HEK293 (cell line): Measurements from ENCODE around the gene PTPRN2.

ENCODE experiments used
- CTCF ChIA-PET: fragments of 350-600 bp; formaldehyde crosslinking; extraction: SDS; loops from one replicate; lab custom pipeline; 2021; ENCODE audit warnings: antibody characterized with exemption; lab: Yijun Ruan, JAX
- POLR2A ChIA-PET: fragments of 300-600 bp; formaldehyde crosslinking; extraction: SDS; loops from one replicate; lab custom pipeline; 2020; ENCODE audit warnings: antibody characterized with exemption, inconsistent platforms; lab: Yijun Ruan, JAX
- H3K27ac ChIP-seq: fragments of 200-500 bp; sonication (Bioruptor generic); 2 replicates; pipeline ENCODE4 v1.5.1; 2014; ENCODE audit warnings: low read depth, low read length, control low read depth, inconsistent platforms; ENCODE audit errors: extremely low read depth
- H3K36me3 ChIP-seq, 2 experiments: fragments of 200-500 bp in 1 of 2; sonication (Bioruptor generic) in 1 of 2; 1 replicate in 1 of 2; 2 replicates in 1 of 2; pipeline ENCODE4 v1.5.1; 2014 to 2017; ENCODE audit warnings: inconsistent platforms in 2 of 2, low read length in 2 of 2; ENCODE audit not compliant: control insufficient read depth in 2 of 2, insufficient read depth in 1 of 2
- H3K4me1 ChIP-seq: fragments of 200-500 bp; sonication (Bioruptor generic); 2 replicates; pipeline ENCODE4 v1.5.1; 2014; ENCODE audit warnings: mild to moderate bottlenecking, low read length, inconsistent platforms; ENCODE audit not compliant: control insufficient read depth, insufficient read depth
- H3K4me3 ChIP-seq: 2 replicates; pipeline ENCODE4 v1.5.1; 2011; ENCODE audit warnings: low read depth, mild to moderate bottlenecking, control low read depth, low read length, moderate library complexity
- H3K9me3 ChIP-seq: fragments of 200-500 bp; sonication (Bioruptor generic); 2 replicates; pipeline ENCODE4 v1.5.1; 2014; ENCODE audit warnings: low read depth, low read length, inconsistent platforms; ENCODE audit not compliant: control insufficient read depth, insufficient read depth
- BCL6B ChIP-seq: fragments of 450-650 bp; formaldehyde crosslinking; IDR thresholded peaks from 2 replicates; pipeline ENCODE4 v1.5.1; 2017; ENCODE audit warnings: missing biosample characterization, missing genetic modification characterization
- EGR2 ChIP-seq: fragments of 450-650 bp; formaldehyde crosslinking; IDR thresholded peaks from 2 replicates; pipeline ENCODE4 v1.5.1; 2016; ENCODE audit warnings: low read depth, missing biosample characterization, missing genetic modification characterization
- PRDM2 ChIP-seq: fragments of 450-650 bp; formaldehyde crosslinking; IDR thresholded peaks from 2 replicates; pipeline ENCODE4 v1.5.1; 2016; ENCODE audit warnings: missing biosample characterization, missing genetic modification characterization, borderline replicate concordance
- SALL2 ChIP-seq: fragments of 450-650 bp; formaldehyde crosslinking; IDR thresholded peaks from 2 replicates; pipeline ENCODE4 v1.5.0; 2017; ENCODE audit warnings: missing biosample characterization, mild to moderate bottlenecking, missing genetic modification characterization, borderline replicate concordance
- SCRT1 ChIP-seq: fragments of 450-650 bp; formaldehyde crosslinking; IDR thresholded peaks from 2 replicates; pipeline ENCODE4 v1.5.1; 2016; ENCODE audit warnings: missing biosample characterization, missing genetic modification characterization, borderline replicate concordance
- SP3 ChIP-seq: fragments of 450-650 bp; formaldehyde crosslinking; IDR thresholded peaks from 2 replicates; pipeline ENCODE4 v1.5.1; 2016; ENCODE audit warnings: missing biosample characterization, missing genetic modification characterization
- ZBTB44 ChIP-seq: fragments of 450-650 bp; IDR thresholded peaks from 2 replicates; pipeline ENCODE4 v1.5.1; 2018; ENCODE audit warnings: missing biosample characterization, mild to moderate bottlenecking, missing genetic modification characterization
- ZBTB48 ChIP-seq: fragments of 450-650 bp; formaldehyde crosslinking; IDR thresholded peaks from 2 replicates; pipeline ENCODE4 v1.5.1; 2016; ENCODE audit warnings: missing biosample characterization, missing genetic modification characterization
- ZFP3 ChIP-seq: fragments of 450-650 bp; formaldehyde crosslinking; IDR thresholded peaks from 2 replicates; pipeline ENCODE4 v1.5.1; 2016; ENCODE audit warnings: low read depth, missing biosample characterization, missing genetic modification characterization
- ZNF18 ChIP-seq: fragments of 450-650 bp; formaldehyde crosslinking; IDR thresholded peaks from 2 replicates; pipeline ENCODE4 v1.5.1; 2016; ENCODE audit warnings: missing biosample characterization, missing genetic modification characterization
- ZNF221 ChIP-seq: fragments of 450-650 bp; formaldehyde crosslinking; IDR thresholded peaks from 2 replicates; pipeline ENCODE4 v1.5.1; 2017; ENCODE audit warnings: missing biosample characterization, missing genetic modification characterization, borderline replicate concordance
- ZNF398 ChIP-seq: fragments of 450-650 bp; formaldehyde crosslinking; IDR thresholded peaks from 2 replicates; pipeline ENCODE4 v1.5.1; 2017; ENCODE audit warnings: missing biosample characterization, missing genetic modification characterization
- ZNF416 ChIP-seq: fragments of 450-650 bp; formaldehyde crosslinking; IDR thresholded peaks from 2 replicates; pipeline ENCODE4 v1.5.1; 2016; ENCODE audit warnings: missing biosample characterization, missing genetic modification characterization
- ZNF449 ChIP-seq: fragments of 450-650 bp; formaldehyde crosslinking; IDR thresholded peaks from 2 replicates; pipeline ENCODE4 v1.5.1; 2017; ENCODE audit warnings: missing biosample characterization, mild to moderate bottlenecking, missing genetic modification characterization, moderate library complexity
- ZNF514 ChIP-seq: fragments of 450-650 bp; formaldehyde crosslinking; IDR thresholded peaks from 2 replicates; pipeline ENCODE4 v1.5.1; 2016; ENCODE audit warnings: missing biosample characterization, missing genetic modification characterization
- ZNF544 ChIP-seq: fragments of 450-650 bp; formaldehyde crosslinking; IDR thresholded peaks from 2 replicates; pipeline ENCODE4 v1.5.0; 2017; ENCODE audit warnings: missing biosample characterization, missing genetic modification characterization
- ZNF629 ChIP-seq: fragments of 450-650 bp; formaldehyde crosslinking; IDR thresholded peaks from 2 replicates; pipeline ENCODE4 v1.5.1; 2017; ENCODE audit warnings: missing biosample characterization, missing genetic modification characterization
- ZNF701 ChIP-seq: fragments of 450-650 bp; formaldehyde crosslinking; IDR thresholded peaks from 2 replicates; pipeline ENCODE4 v1.5.1; 2016; ENCODE audit warnings: missing biosample characterization, missing genetic modification characterization
- ZSCAN30 ChIP-seq: fragments of 450-650 bp; IDR thresholded peaks from 2 replicates; pipeline ENCODE4 v1.5.1; 2018; ENCODE audit warnings: missing biosample characterization, mild to moderate bottlenecking, missing genetic modification characterization, moderate library complexity
- ZXDB ChIP-seq: fragments of 450-650 bp; formaldehyde crosslinking; IDR thresholded peaks from 2 replicates; pipeline ENCODE4 v1.5.1; 2016; ENCODE audit warnings: missing biosample characterization, missing genetic modification characterization

PTPRN2 gene

GRCh38 chr7:157609516-157609915 is 978.1 kb downstream of the PTPRN2 start (continued):
- TF ChIP-seq PRDM2 (tag by site-specific recombination) (no peak), BCL6B (tag by site-specific recombination) (no peak), ZNF221 (tag by site-specific recombination) (no peak), ZNF514 (tag by site-specific recombination) (no peak)

- Histone ChIP-seq H3K9me3 (no peaks in the 10 kb centered on the region), H3K27ac (no peak overlapping the region), H3K4me3 (no peak overlapping the region), H3K4me1 (no peaks in the 10 kb centered on the region), H3K36me3 (no peaks in the 10 kb centered on the region)
- no peak for TF ChIP-seq ZNF514 (tag by site-specific recombination)
- no peak for TF ChIP-seq ZNF629 (tag by site-specific recombination)
- no peak for TF ChIP-seq ZNF398 (tag by site-specific recombination)
- no peak for TF ChIP-seq ZNF701
- no peak for TF ChIP-seq ZNF449 (tag by site-specific recombination)
- TF ChIP-seq EGR2: no peak
- no peak for TF ChIP-seq ZNF416
- TF ChIP-seq SP3 (tag by site-specific recombination): no peak
- TF ChIP-seq ZFP3 (tag by site-specific recombination): no peak
- CTCF ChIA-PET: no interaction called here
- POLR2A ChIA-PET: no interaction called here
Observed at GRCh38 chr7:157607218-157607617, 980.4 kb downstream of the PTPRN2 start.

- Histone ChIP-seq H3K4me3 (no peak overlapping the region), H3K4me1 (no peaks in the 10 kb centered on the region), H3K27ac (no peak overlapping the region), H3K9me3 (no peaks in the 10 kb centered on the region), H3K36me3 (no peaks in the 10 kb centered on the region)
- POLR2A ChIA-PET: no interaction called here
- CTCF ChIA-PET: no interaction called here
- TF ChIP-seq ZNF544 (tag by site-specific recombination) (no peak), ZBTB48 (tag by site-specific recombination) (no peak), ZNF18 (no peak), ZXDB (tag by site-specific recombination) (no peak), ZBTB44 (no peak), SALL2 (tag by site-specific recombination) (no peak), SCRT1 (tag by site-specific recombination) (no peak), ZSCAN30 (tag by site-specific recombination) (no peak)
Observed at GRCh38 chr7:157606140-157606539, 981.5 kb downstream of the PTPRN2 start.
